Fibroblast of lung (primary cell): ENCODE results near the gene FAM131B.

Experiments
- EZH2 ChIP-seq: IDR thresholded peaks from 2 replicates; pipeline ENCODE4 v1.5.1; 2012; ENCODE audit warnings: low read length, control low read depth, mild to moderate bottlenecking; ENCODE audit errors: missing control alignments
- TF ChIP-seq, protein P1 (sequence below), 2 donors: IDR thresholded peaks in 1 of 2; conservative IDR thresholded peaks in 1 of 2; 1 replicate in 1 of 2; 2 replicates in 1 of 2; pipeline ENCODE4 v1.5.1; 2011 to 2012; ENCODE audit warnings: low read length in 2 of 2, control low read depth in 1 of 2, inconsistent platforms in 1 of 2, low read depth in 1 of 2, mild to moderate bottlenecking in 1 of 2

GRCh38 chr7:143305423-143306070 is 57.0 kb downstream of the FAM131B start:
- TF ChIP-seq EZH2: no peak
- TF ChIP-seq, protein P1, sequence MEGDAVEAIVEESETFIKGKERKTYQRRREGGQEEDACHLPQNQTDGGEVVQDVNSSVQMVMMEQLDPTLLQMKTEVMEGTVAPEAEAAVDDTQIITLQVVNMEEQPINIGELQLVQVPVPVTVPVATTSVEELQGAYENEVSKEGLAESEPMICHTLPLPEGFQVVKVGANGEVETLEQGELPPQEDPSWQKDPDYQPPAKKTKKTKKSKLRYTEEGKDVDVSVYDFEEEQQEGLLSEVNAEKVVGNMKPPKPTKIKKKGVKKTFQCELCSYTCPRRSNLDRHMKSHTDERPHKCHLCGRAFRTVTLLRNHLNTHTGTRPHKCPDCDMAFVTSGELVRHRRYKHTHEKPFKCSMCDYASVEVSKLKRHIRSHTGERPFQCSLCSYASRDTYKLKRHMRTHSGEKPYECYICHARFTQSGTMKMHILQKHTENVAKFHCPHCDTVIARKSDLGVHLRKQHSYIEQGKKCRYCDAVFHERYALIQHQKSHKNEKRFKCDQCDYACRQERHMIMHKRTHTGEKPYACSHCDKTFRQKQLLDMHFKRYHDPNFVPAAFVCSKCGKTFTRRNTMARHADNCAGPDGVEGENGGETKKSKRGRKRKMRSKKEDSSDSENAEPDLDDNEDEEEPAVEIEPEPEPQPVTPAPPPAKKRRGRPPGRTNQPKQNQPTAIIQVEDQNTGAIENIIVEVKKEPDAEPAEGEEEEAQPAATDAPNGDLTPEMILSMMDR (conservative IDR thresholded peaks at IDR 0.05 in 1 of 2, IDR thresholded peaks at IDR 0.05 in 1 of 2; ENCODE audit: low read depth in 1 of 2, low read length in 2 of 2): peak; percentile 61 to 74
